Cardiac fibroblast (primary cell): ENCODE results near the gene MEIOSIN.
"Not testable (repeated sequence)": the region's sequence is repeated elsewhere in the genome, so short reads cannot be mapped to it uniquely, and the experiment has no call there.

Source experiments
- DNase-seq, 2 donors: peaks; one replicate each; pipeline versions ENCODE4 v3.0.0 to v3.0.0-alpha.2; 2010; ENCODE audit warnings: low read depth in 2 of 2
- H3K4me3 ChIP-seq, 2 donors: replicated peaks in 1 of 2; 1 replicate in 1 of 2; 2 replicates in 1 of 2; pipeline ENCODE4 v1.5.1; 2011; ENCODE audit warnings: low read depth in 2 of 2, low read length in 2 of 2, mild to moderate bottlenecking in 2 of 2, moderate library complexity in 1 of 2
- CTCF ChIP-seq: IDR thresholded peaks from one replicate; pipeline ENCODE4 v1.5.1; 2011; ENCODE audit warnings: low read depth, mild to moderate bottlenecking, low read length, inconsistent platforms

MEIOSIN gene

GRCh38 chr19:45713141-45713540, 20.1 kb upstream of the MEIOSIN start:
- no peak for TF ChIP-seq CTCF
- no peak overlapping the region for H3K4me3 ChIP-seq
- DNase-seq, result no peak

GRCh38 chr19:45715139-45715538, 18.1 kb upstream of the MEIOSIN start:
- TF ChIP-seq CTCF, result no peak
- H3K4me3 ChIP-seq, result no peak overlapping the region
- peak in 1 of 2 donors; percentile 13 for DNase-seq

- peak; percentile 38 to 41 for DNase-seq
- peak overlapping the region; percentile 72 to 73 for H3K4me3 ChIP-seq
- no peak for TF ChIP-seq CTCF
Observed at GRCh38 chr19:45716359-45717130, 16.7 kb upstream of the MEIOSIN start.

GRCh38 chr19:45717131-45717982, 15.9 kb upstream of the MEIOSIN start:
- peak overlapping the region; percentile 72 to 73 for H3K4me3 ChIP-seq
- DNase-seq, result peak; percentile 99 to 100
- peak; percentile 26 for TF ChIP-seq CTCF

- no peak for TF ChIP-seq CTCF
- H3K4me3 ChIP-seq, result peak overlapping the region; percentile 26 to 35
- DNase-seq, result no peak
Observed at GRCh38 chr19:45717983-45718650, 15.1 kb upstream of the MEIOSIN start.

GRCh38 chr19:45720065-45720464, 13.2 kb upstream of the MEIOSIN start:
- not testable (repeated sequence) for H3K4me3 ChIP-seq, DNase-seq

- not testable (repeated sequence) for DNase-seq, H3K4me3 ChIP-seq
Observed at GRCh38 chr19:45728683-45729082, 4.6 kb upstream of the MEIOSIN start.
